AG10803 (cell line): Measurements from ENCODE around the gene KCNIP4.

Experiments
- DNase-seq: peaks from one replicate; pipeline ENCODE4 v3.0.0; 2010; ENCODE audit warnings: low read depth
- H3K4me3 ChIP-seq: 2 replicates; pipeline ENCODE4 v1.5.1; 2011; ENCODE audit warnings: mild to moderate bottlenecking, low read length, control low read depth
- TF ChIP-seq, protein P1 (sequence below): conservative IDR thresholded peaks from 2 replicates; pipeline ENCODE4 v1.5.1; 2011; ENCODE audit warnings: mild to moderate bottlenecking, low read length, control low read depth, inconsistent platforms

The KCNIP4 gene

DNA sequence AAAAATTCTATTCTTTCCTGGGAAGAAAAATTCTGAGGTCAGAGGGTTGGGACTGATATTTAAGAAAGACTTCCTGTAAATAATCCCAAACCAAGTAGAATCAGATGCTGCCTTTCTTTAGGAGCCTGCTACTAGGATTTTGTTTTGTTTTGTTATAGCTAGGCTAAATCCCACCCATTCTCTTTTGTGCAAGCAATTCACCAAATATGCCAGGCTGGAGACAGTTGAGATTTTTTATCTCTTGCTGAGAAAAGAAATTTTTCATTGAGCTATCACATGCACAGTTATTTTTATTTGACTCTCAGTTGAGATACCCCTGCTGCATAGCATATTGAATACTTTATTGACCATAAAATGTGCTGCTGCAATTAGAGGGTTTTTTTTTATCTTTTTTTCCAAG, 196.0 kb downstream of the KCNIP4 start:
- H3K4me3 ChIP-seq, result no peak overlapping the region
- DNase-seq, result no peak
- TF ChIP-seq, protein P1, sequence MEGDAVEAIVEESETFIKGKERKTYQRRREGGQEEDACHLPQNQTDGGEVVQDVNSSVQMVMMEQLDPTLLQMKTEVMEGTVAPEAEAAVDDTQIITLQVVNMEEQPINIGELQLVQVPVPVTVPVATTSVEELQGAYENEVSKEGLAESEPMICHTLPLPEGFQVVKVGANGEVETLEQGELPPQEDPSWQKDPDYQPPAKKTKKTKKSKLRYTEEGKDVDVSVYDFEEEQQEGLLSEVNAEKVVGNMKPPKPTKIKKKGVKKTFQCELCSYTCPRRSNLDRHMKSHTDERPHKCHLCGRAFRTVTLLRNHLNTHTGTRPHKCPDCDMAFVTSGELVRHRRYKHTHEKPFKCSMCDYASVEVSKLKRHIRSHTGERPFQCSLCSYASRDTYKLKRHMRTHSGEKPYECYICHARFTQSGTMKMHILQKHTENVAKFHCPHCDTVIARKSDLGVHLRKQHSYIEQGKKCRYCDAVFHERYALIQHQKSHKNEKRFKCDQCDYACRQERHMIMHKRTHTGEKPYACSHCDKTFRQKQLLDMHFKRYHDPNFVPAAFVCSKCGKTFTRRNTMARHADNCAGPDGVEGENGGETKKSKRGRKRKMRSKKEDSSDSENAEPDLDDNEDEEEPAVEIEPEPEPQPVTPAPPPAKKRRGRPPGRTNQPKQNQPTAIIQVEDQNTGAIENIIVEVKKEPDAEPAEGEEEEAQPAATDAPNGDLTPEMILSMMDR, result no peak

DNA sequence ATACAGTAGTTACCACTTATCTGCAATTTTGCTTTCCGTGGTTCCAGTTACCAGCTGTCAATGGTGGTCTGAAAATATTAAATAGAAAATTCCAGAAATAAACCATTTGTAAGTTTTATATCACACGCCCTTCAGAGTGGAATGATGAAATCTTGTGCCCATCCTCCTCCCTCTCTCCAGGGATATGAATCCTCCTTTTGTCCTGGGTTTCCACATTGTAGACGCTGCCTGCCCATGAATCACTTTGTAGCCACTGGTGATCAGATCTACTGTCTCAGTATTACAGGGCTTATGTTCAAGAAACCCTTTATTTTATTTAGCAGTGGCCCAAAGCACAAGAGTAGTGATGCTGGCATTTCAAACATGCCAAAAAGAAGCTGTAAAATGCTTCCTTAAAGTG, 198.6 kb downstream of the KCNIP4 start:
- TF ChIP-seq, protein P1, result no peak
- no peak for DNase-seq
- H3K4me3 ChIP-seq, result no peak overlapping the region

DNA sequence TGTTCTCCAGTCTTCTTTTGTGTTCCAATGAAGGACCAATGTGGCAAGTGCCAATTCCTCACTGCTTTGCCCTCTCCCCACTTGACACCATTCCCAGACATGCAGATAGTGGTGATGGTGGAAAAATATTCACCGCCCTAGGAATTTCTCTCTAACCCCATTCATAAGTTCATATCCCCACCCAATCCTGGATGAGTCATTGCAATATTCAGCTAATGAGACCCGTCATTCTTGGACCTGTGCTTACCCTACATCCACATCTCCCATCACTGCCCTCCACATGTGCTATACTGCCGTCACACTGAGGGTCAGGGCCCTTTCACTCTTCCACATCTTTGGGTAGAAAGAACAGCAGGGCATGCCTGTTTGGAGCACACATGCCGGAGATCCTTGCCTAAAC, 199.2 kb downstream of the KCNIP4 start:
- TF ChIP-seq, protein P1, result no peak
- no peak for DNase-seq
- H3K4me3 ChIP-seq, result no peak overlapping the region

DNA sequence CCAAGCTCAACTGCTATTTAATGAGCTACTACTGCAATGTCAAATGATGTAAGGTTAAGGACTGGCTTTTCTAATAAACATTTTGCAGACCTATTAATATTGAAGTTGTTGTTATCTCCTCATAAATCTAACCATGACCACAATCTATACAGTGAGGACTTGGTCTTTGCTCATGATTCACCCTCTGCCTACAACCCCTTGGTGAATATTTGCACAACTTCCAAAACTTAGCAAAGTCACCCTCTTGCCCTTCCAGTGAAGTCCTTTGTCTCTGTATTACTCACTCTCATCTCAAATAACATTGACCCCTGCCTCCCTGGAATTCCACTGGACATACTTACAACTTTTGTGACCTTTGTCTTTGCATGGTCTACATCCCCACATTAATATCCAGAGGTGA, 204.5 kb downstream of the KCNIP4 start:
- TF ChIP-seq, protein P1, result no peak
- no peak for DNase-seq
- no peak overlapping the region for H3K4me3 ChIP-seq

DNA sequence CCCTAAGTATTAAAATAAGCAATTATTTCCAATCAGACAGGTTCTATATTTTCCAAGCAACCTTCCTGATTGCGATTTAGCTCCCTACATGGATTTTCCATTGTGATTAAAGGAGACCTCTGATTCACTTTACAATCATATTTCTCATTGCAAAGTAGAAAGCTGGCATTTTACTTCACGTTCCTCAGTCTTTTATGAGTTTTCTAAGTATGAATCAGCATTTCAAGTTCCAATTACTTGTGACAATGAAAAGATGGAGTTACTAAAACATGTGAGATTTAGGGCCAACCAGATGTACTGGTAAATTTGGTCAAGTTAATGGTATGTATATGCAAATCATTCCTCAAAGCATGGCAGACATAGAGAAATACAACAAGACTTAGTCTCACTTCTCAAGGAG, 206.2 kb downstream of the KCNIP4 start:
- TF ChIP-seq, protein P1, result no peak
- no peak overlapping the region for H3K4me3 ChIP-seq
- no peak for DNase-seq

DNA sequence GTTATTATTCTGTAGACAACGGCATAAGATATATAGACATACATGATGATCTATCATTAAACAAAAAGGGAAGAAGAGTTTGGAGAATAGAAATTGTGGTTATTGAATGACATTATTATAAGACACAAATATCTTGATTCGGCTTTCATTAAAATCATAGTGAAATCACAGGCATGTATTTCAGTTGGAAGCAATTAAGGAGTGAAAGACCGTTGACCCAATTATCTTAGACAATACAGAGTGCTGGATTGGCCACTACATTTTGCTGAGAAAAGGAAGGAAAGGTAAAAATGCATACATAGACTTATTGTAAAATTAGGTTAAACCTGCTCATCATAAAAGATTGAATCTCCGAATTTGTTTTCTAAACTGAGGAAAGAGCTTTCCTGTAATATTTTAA, 209.8 kb downstream of the KCNIP4 start:
- no peak for DNase-seq
- TF ChIP-seq, protein P1, result no peak
- no peak overlapping the region for H3K4me3 ChIP-seq

DNA sequence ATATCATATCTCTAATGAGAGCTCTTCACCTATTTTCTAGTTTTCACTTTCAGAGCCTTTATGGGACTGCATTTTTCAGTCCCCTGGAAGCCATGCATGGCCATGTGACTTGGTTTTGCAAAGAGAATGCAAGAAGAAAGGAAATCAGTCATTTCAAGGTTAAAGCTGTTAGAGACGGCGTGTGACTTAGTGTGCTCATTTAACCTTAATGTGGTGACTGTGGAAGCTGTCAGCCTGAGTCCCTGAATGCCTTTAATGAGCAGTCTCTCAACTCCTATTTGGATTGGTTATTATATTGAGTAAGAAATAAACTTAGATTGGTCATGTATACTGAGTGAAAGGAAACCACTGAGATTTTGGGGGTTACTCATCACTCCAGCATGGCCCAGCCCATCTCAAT, 212.7 kb downstream of the KCNIP4 start:
- no peak overlapping the region for H3K4me3 ChIP-seq
- no peak for DNase-seq
- TF ChIP-seq, protein P1, result no peak
